ENCODE data around the gene SEMA3A.
"Not testable (repeated sequence)": the region's sequence is repeated elsewhere in the genome, so short reads cannot be mapped to it uniquely, and the experiment has no call there.

Gene SEMA3A

DNA sequence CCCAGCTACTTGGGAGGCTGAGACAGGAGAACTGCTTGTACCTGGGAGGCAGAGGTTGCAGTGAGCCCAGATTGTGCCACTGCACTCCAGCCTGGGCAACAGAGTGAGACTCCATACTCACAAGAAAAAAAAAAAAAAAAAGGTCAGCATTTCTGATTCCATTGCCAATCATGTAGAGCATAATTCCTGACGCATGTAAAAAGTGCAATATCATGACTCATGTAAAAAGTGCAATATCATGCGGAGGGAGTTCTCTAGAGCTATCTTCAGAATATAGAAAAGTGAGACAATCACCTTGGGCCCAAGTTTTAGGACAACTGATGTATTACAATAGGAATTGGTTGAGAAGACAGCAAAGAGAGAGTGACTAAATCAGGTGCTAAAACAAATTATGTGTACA lies 85.8 kb downstream of the SEMA3A start:
- DNase-seq (ENCODE audit: low spot score) = no peak

- no peak for DNase-seq (ENCODE audit: low spot score)
Observed at GRCh38 chr7:84108119-84108518, 86.5 kb downstream of the SEMA3A start.

GRCh38 chr7:84107259-84107658 lies 87.3 kb downstream of the SEMA3A start:
- no peak for DNase-seq (ENCODE audit: low spot score)

DNA sequence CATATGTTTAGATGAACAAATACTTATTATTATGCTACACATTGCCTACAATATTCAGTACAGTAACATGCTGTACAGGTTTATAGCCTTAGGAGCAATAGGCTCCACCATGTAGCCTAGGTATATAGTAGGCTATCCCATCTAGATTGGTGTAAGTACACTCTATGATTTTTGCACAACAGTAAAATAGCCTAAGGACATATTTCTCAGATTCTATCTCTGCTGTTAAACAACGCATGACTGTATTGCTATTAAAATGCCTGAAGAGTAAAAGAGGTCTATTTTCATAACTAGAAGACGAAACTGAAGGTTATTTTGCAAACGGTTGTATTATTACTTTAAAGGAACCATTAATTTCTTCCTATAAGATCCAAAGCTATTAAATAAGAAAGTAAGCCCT lies 88.3 kb downstream of the SEMA3A start:
- no peak for DNase-seq (ENCODE audit: low spot score)

GRCh38 chr7:84105586-84105985 lies 89.0 kb downstream of the SEMA3A start:
- DNase-seq (ENCODE audit: low spot score) = no peak

GRCh38 chr7:84104826-84105225 lies 89.8 kb downstream of the SEMA3A start:
- DNase-seq (ENCODE audit: low spot score) = no peak

GRCh38 chr7:84102213-84102612 lies 92.4 kb downstream of the SEMA3A start:
- DNase-seq (ENCODE audit: low spot score) = no peak

GRCh38 chr7:84100866-84101265 lies 93.7 kb downstream of the SEMA3A start:
- no peak for DNase-seq (ENCODE audit: low spot score)

GRCh38 chr7:84095971-84096370 lies 98.6 kb downstream of the SEMA3A start:
- no peak for DNase-seq (ENCODE audit: low spot score)

GRCh38 chr7:84092207-84092606 lies 102.4 kb downstream of the SEMA3A start:
- no peak for DNase-seq (ENCODE audit: low spot score)

DNA sequence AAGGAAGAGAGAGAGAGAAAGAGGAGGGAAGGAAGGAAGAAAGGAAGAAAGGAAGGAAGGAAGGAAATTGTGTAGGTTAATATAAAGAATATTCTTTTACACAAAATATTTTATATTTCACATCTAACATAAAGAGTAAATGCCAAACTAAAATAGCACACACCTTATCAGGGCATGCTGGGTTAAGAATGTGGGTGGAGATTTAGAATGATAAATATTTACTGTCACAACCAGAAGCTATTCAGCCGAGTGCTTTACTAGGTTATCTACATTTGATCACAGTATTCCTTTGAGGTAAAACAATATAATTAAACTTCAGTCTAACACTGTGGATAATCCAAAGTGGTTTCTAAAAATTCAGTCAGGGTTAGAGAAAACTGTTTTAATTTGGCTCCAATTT lies 103.3 kb downstream of the SEMA3A start:
- DNase-seq (ENCODE audit: low spot score) = no peak

- no peak for DNase-seq (ENCODE audit: low spot score)
Observed at GRCh38 chr7:84088802-84089201, 105.8 kb downstream of the SEMA3A start.

- DNase-seq (ENCODE audit: low spot score) = no peak
Observed at GRCh38 chr7:84085998-84086397, 108.6 kb downstream of the SEMA3A start.

DNA sequence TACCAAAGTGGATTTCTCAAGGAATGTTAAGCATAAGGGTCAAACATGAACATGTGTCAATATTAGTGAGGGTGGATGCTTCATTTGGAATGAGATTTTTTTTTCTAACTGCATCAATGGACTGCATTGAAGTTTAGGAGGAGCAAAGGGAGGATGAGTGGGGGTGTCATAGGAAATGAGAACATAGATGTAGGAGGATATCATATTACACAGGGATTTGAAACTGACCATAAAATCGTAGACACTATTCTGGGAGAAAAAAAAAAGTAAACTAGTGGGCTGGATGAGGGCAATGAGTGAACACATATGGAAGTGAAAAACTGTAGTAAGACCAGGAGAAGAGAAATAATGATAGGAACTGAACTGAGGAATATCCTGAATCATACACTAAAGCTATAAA lies 109.4 kb downstream of the SEMA3A start:
- DNase-seq (ENCODE audit: low spot score) = no peak

DNA sequence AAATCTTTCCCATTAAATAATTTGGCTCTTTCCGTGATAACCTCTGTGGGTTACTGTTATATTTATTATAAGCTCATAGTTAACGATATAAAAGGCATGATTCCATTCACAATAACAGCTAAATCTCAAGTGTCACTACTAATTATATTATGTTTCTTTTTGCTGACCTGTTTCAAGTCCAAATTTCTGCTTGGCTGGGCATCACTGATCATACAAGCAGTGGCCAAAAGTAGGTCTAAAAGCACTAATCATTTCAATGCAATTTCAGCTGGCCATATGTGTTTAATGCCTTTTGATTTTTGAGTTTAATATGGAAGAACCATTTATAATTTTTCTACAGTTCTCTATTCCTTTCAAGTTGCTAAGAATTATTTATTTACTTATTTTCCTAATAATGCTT lies 110.7 kb downstream of the SEMA3A start:
- no peak for DNase-seq (ENCODE audit: low spot score)

DNA sequence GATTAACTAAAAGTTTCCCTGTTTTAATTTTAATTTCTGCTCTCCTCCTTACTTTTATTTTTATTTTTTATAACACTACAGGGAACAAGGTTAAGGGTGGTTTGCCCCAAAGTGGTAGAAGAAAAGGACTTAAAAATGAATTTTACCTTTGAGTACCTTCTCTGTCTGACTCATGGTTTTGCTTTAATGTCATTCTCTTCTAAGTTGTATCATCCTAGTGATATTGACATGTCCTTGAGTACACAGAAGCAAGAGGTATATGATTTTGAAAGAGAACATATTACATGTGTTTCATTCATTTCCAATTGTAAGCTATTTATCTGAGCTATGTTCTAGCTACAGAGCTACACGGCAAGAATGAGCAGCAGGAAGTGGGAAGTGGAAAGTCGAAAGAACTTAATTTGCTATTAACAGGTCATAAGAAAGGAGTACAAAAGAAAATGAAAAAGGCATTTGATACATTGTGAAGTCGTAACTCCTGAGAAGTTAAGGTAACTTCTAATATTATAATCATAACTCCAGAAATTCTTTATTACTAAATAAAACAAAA lies 112.5 kb downstream of the SEMA3A start:
- no peak for DNase-seq (ENCODE audit: low spot score)

GRCh38 chr7:84077336-84077735 lies 117.3 kb downstream of the SEMA3A start:
- no peak for DNase-seq (ENCODE audit: low spot score)

- DNase-seq (ENCODE audit: low spot score) = no peak
Observed at GRCh38 chr7:84076219-84076618, 118.4 kb downstream of the SEMA3A start.

- no peak for DNase-seq (ENCODE audit: low spot score)
Observed at GRCh38 chr7:84073186-84073875, 121.3 kb downstream of the SEMA3A start.

- DNase-seq (ENCODE audit: low spot score) = no peak
Observed at GRCh38 chr7:84070770-84071169, 123.8 kb downstream of the SEMA3A start.

GRCh38 chr7:84069999-84070500 lies 124.5 kb downstream of the SEMA3A start:
- DNase-seq (ENCODE audit: low spot score) = no peak

DNA sequence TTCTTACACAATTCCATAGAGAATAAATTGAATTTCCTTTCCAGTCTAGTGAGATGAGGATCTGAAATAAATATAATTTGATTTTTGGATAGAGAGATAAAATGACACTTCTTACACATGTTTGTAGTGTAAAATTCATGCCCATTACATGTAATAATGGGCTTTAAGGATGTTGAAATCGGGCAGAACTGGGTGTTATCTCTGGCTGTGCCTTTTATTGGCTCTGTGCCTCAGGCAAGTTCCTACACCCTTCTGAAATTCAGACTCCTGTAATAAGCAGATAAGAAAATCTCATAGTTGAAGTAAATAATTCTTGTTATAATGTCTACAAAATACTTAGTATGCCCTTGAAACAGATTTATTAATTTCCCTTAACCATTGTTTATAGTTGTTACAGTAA lies 125.6 kb downstream of the SEMA3A start:
- no peak for DNase-seq (ENCODE audit: low spot score)

DNA sequence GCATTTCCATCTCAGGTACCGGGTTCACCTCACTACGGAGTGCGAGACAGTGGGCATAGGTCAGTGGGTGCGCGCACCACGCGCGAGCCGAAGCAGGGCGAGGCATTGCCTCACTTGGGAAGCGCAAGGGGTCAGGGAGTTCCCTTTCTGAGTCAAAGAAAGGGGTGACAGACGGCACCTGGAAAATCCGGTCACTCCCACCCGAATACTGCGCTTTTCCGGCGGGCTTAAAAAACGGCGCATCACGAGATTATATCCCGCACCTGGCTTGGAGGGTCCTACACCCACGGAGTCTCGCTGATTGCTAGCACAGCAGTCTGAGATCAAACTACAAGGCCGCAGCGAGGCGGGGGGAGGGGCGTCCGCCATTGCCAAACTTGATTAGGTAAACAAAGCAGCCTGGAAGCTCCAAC lies 132.1 kb downstream of the SEMA3A start:
- not testable (repeated sequence) for DNase-seq (ENCODE audit: low spot score)

- no peak for DNase-seq (ENCODE audit: low spot score)
Observed at GRCh38 chr7:84060760-84061261, 133.8 kb downstream of the SEMA3A start.

All from cerebellar cortex (tissue), 1 donor.